ENCODE measurements around the gene RRP9.
"Not testable (repeated sequence)": the region's sequence is repeated elsewhere in the genome, so short reads cannot be mapped to it uniquely, and the experiment has no call there.

The RRP9 gene

GRCh38 chr3:51941798-51942602, at the start of gene RRP9, which contains the start of gene PARP3:
TSS of gene RRP9 (minus strand) at chr3:51941904. CDS start at chr3:51941867, 37 bp downstream.
TSS of gene PARP3 (plus strand) at chr3:51942363. CDS start at chr3:51943356, 993 bp downstream.
- peak; percentile 100 for DNase-seq

- DNase-seq = not testable (repeated sequence)
These were observed 48.8 kb upstream of the RRP9 start for GRCh38 chr3:51990501-51990971.

DNA sequence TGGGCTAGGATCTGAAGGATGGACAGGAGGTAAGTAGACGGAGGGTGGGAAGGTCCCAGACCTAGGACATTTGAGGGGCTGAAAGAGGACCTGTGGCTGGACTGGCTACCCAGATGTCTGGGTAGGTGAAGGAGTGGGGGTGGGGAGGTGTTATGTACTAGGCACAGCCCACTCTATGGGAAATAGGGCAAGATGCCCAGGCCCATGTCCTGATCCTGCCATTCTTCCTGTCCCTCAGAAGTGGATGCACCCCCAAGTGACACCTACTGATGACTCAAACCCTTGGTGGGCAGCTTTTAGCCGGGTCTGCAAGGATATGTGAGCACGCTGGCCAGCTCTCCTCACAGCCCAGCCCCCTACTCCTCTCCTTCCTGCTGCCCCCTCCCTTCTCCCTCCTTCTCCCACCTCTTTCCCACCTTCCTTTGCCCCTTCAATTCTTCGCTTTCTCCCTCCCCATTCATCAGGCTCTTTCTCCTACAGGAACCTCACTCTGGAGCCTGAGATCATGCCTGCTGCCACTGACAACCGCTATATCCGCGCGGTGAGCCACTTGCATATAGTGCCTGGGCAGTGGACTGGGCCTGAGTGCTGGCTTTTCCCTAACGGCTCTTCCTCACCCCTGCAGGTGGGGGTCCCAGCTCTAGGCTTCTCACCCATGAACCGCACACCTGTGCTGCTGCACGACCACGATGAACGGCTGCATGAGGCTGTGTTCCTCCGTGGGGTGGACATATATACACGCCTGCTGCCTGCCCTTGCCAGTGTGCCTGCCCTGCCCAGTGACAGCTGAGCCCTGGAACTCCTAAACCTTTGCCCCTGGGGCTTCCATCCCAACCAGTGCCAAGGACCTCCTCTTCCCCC, 46.8 kb upstream of the RRP9 start:
- no peak for DNase-seq

DNA sequence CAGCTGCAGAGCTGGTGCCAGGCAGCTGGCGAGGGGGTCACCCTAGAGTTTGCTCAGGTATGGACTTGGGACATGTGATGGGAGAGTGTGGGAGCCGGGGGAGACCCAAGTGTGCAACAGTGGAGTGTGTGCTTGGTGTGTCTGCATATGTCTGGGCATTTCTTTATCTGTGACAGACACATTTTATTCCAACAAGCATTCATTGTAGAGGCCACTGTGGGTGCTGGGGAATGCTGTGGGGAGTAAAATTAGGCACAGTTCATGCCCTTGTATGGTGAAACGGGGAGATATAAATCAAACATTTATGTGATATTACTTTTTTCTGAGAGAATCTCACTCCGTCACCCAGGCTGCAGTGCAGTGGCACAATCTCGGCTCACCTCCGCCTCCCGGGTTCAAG, 45.9 kb upstream of the RRP9 start:
- DNase-seq = no peak

GRCh38 chr3:51986010-51986947, 44.6 kb upstream of the RRP9 start:
- no peak for DNase-seq

- no peak for DNase-seq
These were observed 43.4 kb upstream of the RRP9 start for GRCh38 chr3:51985063-51985462.

DNA sequence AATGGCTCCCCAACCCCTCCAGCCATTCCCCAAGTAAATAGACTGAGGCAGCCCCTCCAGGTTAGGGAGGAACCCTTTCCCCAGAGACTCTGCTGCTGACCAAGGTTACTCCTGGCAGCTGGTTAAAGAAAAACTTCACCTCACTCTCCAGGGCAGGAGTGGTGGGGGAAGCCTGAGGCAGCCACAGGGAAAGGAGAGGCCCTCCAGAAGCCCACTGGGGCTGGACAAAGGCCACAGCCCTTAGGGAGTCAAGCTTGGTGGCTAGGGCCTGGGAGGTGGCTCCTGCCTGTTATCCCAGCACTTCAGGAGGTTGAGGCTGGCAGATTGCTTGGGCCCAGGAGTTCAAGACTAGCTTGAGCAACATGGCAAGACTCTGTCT, 42.6 kb upstream of the RRP9 start:
- DNase-seq = no peak

DNA sequence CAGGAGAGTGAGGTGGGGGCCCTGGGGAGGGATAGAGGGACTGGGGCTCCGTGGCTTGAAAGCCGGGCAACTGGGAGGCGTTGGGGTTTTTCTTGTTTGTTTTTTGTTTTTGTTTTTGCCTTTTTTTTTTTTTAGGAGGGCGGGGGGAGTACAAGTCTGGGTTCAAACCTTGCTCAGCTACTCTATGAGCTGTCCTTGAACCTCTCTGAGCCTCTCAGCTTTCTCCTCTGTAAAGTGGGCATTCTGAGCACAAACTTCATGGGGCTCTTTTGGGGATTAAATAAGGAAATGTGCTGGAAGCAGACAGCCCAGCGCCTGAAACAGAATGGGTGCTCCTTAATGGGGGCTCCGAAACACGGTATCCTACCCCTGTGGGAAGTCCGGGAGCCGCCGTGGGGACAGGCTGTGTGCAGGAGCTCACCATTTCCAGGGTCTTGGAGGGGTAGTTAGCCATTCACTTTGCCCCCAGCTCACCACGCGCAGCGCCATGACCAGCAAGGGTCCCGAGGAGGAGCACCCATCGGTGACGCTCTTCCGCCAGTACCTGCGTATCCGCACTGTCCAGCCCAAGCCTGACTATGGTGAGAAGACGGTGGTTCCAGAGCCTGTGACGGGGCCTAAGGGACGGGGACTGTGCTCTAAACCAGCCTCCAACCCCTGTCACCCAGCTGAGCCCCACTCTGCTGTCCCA, 42.0 kb upstream of the RRP9 start:
- DNase-seq = no peak

GRCh38 chr3:51982838-51983577, 41.3 kb upstream of the RRP9 start, which contains the start of gene ACY1:
TSS of gene ACY1 (plus strand) at chr3:51983535. CDS start at chr3:51984065, 530 bp downstream.
- peak; percentile 87 for DNase-seq

- DNase-seq = no peak
These were observed 40.7 kb upstream of the RRP9 start for GRCh38 chr3:51982352-51982837.

GRCh38 chr3:51980253-51980652, 38.5 kb upstream of the RRP9 start:
- no peak for DNase-seq

GRCh38 chr3:51978143-51978502, 36.4 kb upstream of the RRP9 start:
- DNase-seq = no peak

DNA sequence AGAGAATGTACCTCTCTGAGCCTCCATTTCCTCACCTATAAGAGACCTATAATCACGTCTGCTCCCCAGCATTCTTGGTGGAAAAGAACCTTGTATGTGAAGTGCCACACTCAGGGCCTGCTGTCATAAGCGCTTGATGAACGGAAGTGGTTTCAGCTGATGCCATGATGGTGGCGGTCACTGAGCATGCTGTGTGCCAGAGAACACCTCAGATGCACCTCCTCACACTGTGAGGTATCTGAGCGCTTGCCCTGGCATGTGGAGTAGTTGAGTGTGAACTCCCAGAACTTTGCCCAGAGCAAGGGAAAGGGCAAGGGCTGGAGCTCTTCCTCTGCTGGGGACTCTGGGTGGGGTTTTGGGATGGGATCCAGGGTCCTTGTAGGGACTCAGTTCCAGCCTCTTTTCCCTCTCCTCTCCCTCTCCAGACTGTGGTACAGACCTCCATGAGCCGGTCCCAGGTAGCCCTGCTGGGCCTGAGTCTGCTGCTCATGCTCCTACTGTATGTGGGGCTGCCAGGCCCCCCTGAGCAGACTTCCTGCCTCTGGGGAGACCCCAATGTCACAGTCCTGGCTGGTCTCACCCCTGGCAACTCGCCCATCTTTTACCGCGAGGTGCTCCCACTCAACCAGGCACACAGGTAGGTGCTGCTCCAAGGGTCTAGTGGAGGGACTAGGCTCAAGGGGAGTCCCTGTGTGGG, 35.9 kb upstream of the RRP9 start:
- no peak for DNase-seq

- DNase-seq = peak; percentile 61
These were observed 34.3 kb upstream of the RRP9 start for GRCh38 chr3:51975852-51976549.

DNA sequence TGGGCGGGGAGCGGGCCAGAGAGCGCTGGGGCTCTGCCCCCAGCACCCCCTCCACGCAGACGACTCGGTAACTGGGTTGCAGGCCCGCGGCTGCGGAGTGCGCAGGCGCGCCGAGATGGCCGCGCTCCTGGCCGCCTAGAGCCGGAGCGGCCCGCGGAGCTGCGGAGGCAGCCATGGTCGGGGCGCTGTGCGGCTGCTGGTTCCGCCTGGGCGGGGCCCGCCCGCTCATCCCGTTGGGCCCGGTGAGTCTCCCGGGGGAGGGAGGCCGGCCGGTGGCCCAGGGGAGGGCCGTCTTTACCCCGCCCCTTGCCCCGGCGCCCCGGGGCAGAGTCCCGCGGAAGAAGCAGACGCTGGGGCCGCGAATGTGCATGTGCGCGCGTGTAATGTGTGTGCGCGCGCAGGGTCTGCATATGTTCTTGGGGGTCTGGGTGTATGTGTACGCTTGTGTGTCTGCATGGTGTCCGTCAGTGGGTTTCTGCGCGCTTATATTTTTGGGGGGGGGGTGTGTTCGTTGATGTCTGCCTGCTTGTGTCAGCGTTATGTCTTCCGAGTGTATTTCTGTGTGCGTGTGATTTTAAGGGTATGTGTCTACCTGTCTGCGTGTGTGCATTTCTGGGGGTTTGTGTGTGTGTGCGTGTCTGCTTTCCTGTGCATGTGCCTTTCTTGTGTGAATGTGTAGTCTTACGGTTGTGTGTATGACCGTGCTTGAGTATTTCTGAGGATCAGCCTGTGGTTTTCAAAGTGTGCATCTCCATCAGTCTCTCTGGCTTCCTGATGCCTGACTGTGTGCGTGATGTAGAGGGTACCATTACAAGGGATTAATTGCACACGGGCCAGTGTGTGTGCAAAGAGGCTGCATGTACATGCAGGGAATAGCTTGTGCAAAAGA, 33.5 kb upstream of the RRP9 start, which contains the start of gene ABHD14A:
Gene ABHD14A (plus strand): TSS at position 102 of the 889 bp plus-strand sequence. CDS start 72 bp downstream, at position 174.
- DNase-seq = peak; percentile 70

GRCh38 chr3:51974277-51974962, 32.7 kb upstream of the RRP9 start:
- no peak for DNase-seq

GRCh38 chr3:51971350-51971749, 29.6 kb upstream of the RRP9 start:
- DNase-seq = no peak
